Measurements from ENCODE around the gene SPIRE1. TPM values are rescaled to one million over a fixed set of nuclear protein-coding genes. Genes with fewer than 3 reads are reported as not detected.

The SPIRE1 gene
- total RNA-seq, 2 experiments from 2014 or later: 1.3 to 1.7 TPM

- Mint-ChIP-seq H3K9me3 (no peaks in the 10 kb centered on the region), H3K27me3 (ENCODE audit: low read depth) (no peaks in the 10 kb centered on the region), H3K36me3 (ENCODE audit: low read depth) (peaks cover 2% of the 10 kb centered on the region), H3K27ac (no peak overlapping the region), H3K4me1 (ENCODE audit: low read depth) (no peaks in the 10 kb centered on the region), H3K4me3 (no peak overlapping the region)
- intact Hi-C loops (cut with micrococcal nuclease): no loop called here
- CTCF ChIA-PET: interaction anchor here (1.0 kb wide), 1 partner anchor 47 kb away, joined by 3 read pairs; no protein-coding TSS in a partner anchor
- no peak for DNase-seq
Observed at GRCh38 chr18:12438257-12438656, 219.7 kb downstream of the SPIRE1 start.

DNA sequence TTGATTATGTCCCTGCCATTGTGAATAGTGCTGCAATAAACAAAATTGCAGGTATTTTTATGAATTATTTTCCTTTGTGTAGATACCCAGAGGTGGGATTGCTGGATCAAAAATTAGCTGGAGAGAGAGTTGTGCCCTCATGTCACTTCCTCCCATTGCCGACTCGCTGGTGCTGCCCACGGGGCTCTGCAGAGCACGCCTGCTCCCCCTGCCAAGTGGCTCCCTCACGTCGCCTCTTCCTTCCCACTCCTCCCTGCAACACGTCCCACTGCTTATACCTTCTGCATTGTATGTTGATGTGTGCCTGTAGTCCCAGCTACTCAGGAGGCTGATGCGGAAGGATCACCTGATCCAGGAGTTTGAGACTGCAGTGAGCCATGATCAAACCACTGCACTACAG, 222.0 kb downstream of the SPIRE1 start:
- Mint-ChIP-seq H3K9me3 (no peaks in the 10 kb centered on the region), H3K27ac (no peak overlapping the region), H3K27me3 (ENCODE audit: low read depth) (no peaks in the 10 kb centered on the region), H3K4me1 (ENCODE audit: low read depth) (no peaks in the 10 kb centered on the region), H3K4me3 (no peak overlapping the region), H3K36me3 (ENCODE audit: low read depth) (peaks cover 4% of the 10 kb centered on the region)
- DNase-seq: no peak
- CTCF ChIA-PET: no interaction called here
- intact Hi-C loops (cut with micrococcal nuclease): no loop called here

DNA sequence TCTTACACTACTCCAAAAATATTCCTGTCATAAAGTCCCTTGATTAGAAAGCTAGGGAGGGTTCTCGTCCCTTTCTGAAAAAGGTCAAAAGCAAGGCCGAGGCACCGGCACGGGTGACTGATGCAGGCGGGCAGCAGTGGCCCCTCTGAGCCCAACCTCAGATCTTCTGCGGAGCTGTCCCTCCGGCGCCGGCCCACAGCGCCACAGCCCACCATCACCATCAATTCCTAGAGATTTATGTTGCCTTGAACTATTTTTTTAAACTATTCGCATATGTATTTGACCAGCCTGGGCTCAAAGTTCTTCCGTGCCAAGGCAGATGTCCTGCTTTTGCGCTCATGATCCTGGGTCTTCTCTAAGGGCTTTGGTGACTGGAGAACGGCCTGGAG, 223.4 kb downstream of the SPIRE1 start:
- Mint-ChIP-seq H3K36me3 (ENCODE audit: low read depth) (peaks cover 4% of the 10 kb centered on the region), H3K4me3 (no peak overlapping the region), H3K27me3 (ENCODE audit: low read depth) (no peaks in the 10 kb centered on the region), H3K4me1 (ENCODE audit: low read depth) (no peaks in the 10 kb centered on the region), H3K27ac (no peak overlapping the region), H3K9me3 (no peaks in the 10 kb centered on the region)
- CTCF ChIA-PET: no interaction called here
- no peak for DNase-seq
- intact Hi-C loops (cut with micrococcal nuclease): no loop called here

- H3K9me3 Mint-ChIP-seq: no peaks in the 10 kb centered on the region
Observed at GRCh38 chr18:12433829-12434540, 223.9 kb downstream of the SPIRE1 start.

DNA sequence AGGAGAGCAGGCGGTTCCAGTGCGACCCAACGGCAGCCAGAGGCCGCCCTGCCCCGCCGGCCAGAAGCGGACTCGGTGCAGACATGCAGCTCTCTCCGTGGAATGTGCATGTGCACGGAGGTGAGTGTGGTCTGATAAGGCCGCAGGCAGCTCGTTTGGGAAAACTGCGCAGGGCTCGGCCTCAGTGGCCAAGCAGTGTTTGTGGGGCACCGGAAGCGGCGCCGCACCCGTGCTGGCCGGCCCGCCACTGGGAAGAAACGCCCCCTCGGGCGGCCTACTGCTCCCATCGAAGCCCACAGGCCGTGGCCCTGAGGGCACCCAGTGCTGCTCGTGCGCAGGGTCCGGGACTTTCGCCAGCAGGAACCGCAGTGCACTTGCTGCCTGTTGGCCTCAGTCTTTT, 225.0 kb downstream of the SPIRE1 start:
- intact Hi-C loops (cut with micrococcal nuclease): no loop called here
- CTCF ChIA-PET: no interaction called here
- no peaks in the 10 kb centered on the region for H3K27me3 Mint-ChIP-seq (ENCODE audit: low read depth)
- no peaks in the 10 kb centered on the region for H3K4me1 Mint-ChIP-seq (ENCODE audit: low read depth)
- no peak overlapping the region for H3K27ac Mint-ChIP-seq
- DNase-seq: no peak
- H3K9me3 Mint-ChIP-seq: no peaks in the 10 kb centered on the region
- no peak overlapping the region for H3K4me3 Mint-ChIP-seq
- peaks cover 4% of the 10 kb centered on the region for H3K36me3 Mint-ChIP-seq (ENCODE audit: low read depth)

More at GRCh38 chr18:12433829-12434540, 223.9 kb downstream of the SPIRE1 start:
- Mint-ChIP-seq H3K36me3 (ENCODE audit: low read depth) (peaks cover 4% of the 10 kb centered on the region), H3K27me3 (ENCODE audit: low read depth) (no peaks in the 10 kb centered on the region), H3K4me3 (no peak overlapping the region), H3K4me1 (ENCODE audit: low read depth) (no peaks in the 10 kb centered on the region), H3K27ac (no peak overlapping the region)
- no peak for DNase-seq
- intact Hi-C loops (cut with micrococcal nuclease): no loop called here
- CTCF ChIA-PET: no interaction called here

DNA sequence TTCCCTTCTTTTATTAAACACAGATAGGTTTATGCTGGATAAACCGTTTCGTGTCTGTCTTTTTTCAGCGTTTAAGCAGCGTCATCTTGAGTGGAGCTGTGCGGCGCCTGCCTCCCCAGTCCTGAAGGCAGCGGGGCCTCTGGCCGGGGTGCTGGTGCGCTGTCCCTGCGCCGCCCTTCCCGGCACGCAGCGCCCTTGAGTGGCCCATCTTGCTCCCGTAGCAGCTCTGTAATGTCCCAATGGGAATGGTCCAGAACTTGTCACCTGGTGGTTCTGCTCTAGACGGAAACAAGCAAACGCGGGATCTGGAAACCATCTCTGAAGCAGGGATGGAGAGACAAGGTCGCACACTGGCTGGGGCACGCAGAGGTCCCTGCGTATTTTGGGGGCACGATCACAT, 225.7 kb downstream of the SPIRE1 start:
- Mint-ChIP-seq H3K9me3 (no peaks in the 10 kb centered on the region), H3K4me3 (no peak overlapping the region), H3K4me1 (ENCODE audit: low read depth) (no peaks in the 10 kb centered on the region), H3K27ac (no peak overlapping the region), H3K27me3 (ENCODE audit: low read depth) (no peaks in the 10 kb centered on the region), H3K36me3 (ENCODE audit: low read depth) (peaks cover 4% of the 10 kb centered on the region)
- CTCF ChIA-PET: no interaction called here
- intact Hi-C loops (cut with micrococcal nuclease): no loop called here
- no peak for DNase-seq

DNA sequence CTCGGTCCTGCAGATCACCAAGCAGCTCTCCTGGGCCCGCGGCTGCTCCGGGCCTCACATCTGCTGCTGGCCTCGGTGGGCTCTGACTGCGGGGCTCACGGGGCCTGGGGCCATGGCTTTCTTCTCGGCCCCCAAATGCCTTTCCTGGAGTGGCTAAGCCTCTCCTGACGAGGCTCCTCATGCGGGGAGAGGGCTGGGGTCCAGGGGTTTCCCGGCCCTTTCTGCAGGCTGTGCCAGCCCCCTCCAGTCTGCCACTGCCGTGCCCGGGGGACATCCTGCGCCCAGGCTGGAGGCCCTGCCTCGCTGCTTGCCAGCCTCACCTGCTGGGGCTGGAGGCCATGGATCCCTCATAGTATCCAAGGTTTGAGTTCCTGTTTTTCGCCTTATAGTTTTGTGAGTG, 226.3 kb downstream of the SPIRE1 start:
- intact Hi-C loops (cut with micrococcal nuclease): no loop called here
- no peak overlapping the region for H3K4me3 Mint-ChIP-seq
- H3K36me3 Mint-ChIP-seq (ENCODE audit: low read depth): peaks cover 4% of the 10 kb centered on the region
- H3K4me1 Mint-ChIP-seq (ENCODE audit: low read depth): no peaks in the 10 kb centered on the region
- no peak for DNase-seq
- CTCF ChIA-PET: no interaction called here
- H3K27ac Mint-ChIP-seq: no peak overlapping the region
- H3K9me3 Mint-ChIP-seq: no peaks in the 10 kb centered on the region
- no peaks in the 10 kb centered on the region for H3K27me3 Mint-ChIP-seq (ENCODE audit: low read depth)

DNA sequence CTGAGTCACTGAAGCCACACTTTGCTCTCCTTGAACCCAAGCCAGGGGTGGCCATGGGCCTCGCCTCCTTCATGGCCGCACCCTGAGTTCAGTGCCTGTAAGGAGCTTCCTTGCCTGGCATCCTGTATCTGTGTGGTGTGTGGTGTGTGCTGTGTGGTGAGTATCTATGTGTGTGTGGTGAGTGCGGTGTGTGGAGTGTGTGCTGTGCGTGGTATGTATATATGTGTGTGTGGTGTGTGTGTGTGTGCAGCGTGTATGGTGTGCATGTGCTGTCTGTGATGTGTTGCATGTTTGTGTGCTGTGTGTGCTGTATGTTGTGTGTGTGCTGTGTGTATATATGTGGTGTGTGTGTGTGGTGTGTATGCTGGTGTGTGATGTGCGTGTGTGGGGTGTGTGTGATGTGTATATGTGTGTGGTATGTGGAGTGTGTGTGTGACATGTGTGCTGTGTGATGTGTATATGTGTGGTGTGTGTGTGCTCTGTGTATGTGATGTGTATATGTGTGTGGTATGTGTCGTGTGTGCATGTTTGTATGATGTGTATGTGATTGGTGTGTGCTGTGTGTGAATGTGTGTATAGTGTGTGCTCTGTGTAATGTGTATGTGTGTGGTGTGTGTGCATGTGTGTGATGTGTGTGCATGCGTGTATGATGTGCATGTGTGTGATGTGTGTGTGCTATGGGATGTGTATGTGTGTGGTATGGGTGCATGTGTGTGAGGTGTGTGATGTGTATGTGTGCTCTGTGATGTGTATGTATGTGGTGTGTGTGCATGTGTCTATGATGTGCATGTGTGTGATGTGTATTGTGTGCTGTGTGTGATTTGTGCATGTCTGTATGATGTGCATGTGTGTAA, 227.5 kb downstream of the SPIRE1 start:
- Mint-ChIP-seq H3K27ac (no peak overlapping the region), H3K9me3 (no peaks in the 10 kb centered on the region), H3K36me3 (ENCODE audit: low read depth) (peaks cover 4% of the 10 kb centered on the region), H3K4me3 (no peak overlapping the region), H3K4me1 (ENCODE audit: low read depth) (no peaks in the 10 kb centered on the region), H3K27me3 (ENCODE audit: low read depth) (no peaks in the 10 kb centered on the region)
- intact Hi-C loops (cut with micrococcal nuclease): no loop called here
- no peak for DNase-seq
- CTCF ChIA-PET: no interaction called here

GRCh38 chr18:12429556-12429955, 228.4 kb downstream of the SPIRE1 start:
- peaks cover 4% of the 10 kb centered on the region for H3K36me3 Mint-ChIP-seq (ENCODE audit: low read depth)
- H3K4me3 Mint-ChIP-seq: no peak overlapping the region
- intact Hi-C loops (cut with micrococcal nuclease): no loop called here
- H3K27ac Mint-ChIP-seq: no peak overlapping the region
- no peaks in the 10 kb centered on the region for H3K9me3 Mint-ChIP-seq
- H3K4me1 Mint-ChIP-seq (ENCODE audit: low read depth): no peaks in the 10 kb centered on the region
- CTCF ChIA-PET: interaction anchor here (0.5 to 1.3 kb wide), 3 partner anchors 26 to 101 kb away, joined by 3 to 5 read pairs (median 3); no protein-coding TSS in a partner anchor
- no peak for DNase-seq
- no peaks in the 10 kb centered on the region for H3K27me3 Mint-ChIP-seq (ENCODE audit: low read depth)

DNA sequence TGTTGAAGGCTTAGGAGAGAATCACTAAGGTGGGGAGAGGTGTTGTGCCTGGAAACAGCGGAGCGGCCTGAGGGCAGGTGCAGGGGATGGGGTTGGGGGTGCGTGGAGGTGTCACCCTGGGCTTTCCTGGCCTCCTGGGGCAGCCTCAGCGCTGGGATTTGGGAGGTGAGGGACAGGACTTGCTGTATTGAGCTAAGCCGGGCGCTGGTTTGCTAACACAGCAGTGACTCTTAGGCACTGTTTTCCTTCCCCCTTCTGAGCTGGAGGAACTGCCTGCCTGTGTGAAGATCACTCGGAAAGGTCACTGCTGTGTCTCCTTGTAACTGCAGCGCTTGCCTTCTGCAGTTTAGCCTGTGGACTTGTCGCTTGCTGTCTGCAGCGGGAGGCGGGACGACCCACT, 229.0 kb downstream of the SPIRE1 start:
- H3K9me3 Mint-ChIP-seq: no peaks in the 10 kb centered on the region
- no peak for DNase-seq
- intact Hi-C loops (cut with micrococcal nuclease): no loop called here
- no peak overlapping the region for H3K27ac Mint-ChIP-seq
- CTCF ChIA-PET: interaction anchor here (0.5 to 1.3 kb wide), 3 partner anchors 26 to 101 kb away, joined by 3 to 5 read pairs (median 3); no protein-coding TSS in a partner anchor
- H3K4me1 Mint-ChIP-seq (ENCODE audit: low read depth): no peaks in the 10 kb centered on the region
- peaks cover 2% of the 10 kb centered on the region for H3K36me3 Mint-ChIP-seq (ENCODE audit: low read depth)
- H3K27me3 Mint-ChIP-seq (ENCODE audit: low read depth): no peaks in the 10 kb centered on the region
- no peak overlapping the region for H3K4me3 Mint-ChIP-seq

DNA sequence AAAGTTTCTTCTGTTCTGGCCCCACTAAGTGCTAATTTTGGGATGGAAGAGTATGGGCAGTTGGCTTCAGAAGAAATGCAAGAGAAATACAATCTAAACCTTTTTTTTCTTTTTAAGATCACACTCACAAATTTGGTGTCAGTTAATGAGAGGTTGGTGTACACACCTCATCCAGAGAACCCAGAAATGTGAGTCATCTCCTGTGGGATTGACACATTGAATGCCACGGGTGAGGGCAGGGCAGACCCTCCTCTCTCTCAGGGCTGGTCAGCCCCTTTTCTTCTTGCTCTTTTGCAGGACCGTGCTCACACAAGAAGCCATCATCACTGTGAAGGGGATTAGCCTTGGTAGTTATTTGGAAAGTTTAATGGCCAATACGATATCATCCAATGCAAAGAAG, 231.0 kb downstream of the SPIRE1 start:
- peaks cover 3% of the 10 kb centered on the region for H3K36me3 Mint-ChIP-seq (ENCODE audit: low read depth)
- no peak for DNase-seq
- no peaks in the 10 kb centered on the region for H3K4me1 Mint-ChIP-seq (ENCODE audit: low read depth)
- H3K27me3 Mint-ChIP-seq (ENCODE audit: low read depth): no peaks in the 10 kb centered on the region
- H3K27ac Mint-ChIP-seq: peak overlapping the region; percentile 26
- no peaks in the 10 kb centered on the region for H3K9me3 Mint-ChIP-seq
- CTCF ChIA-PET: interaction anchor here (0.6 to 0.7 kb wide), 3 partner anchors 26 to 1286 kb away, joined by 3 read pairs; no protein-coding TSS in a partner anchor
- intact Hi-C loops (cut with micrococcal nuclease): no loop called here
- H3K4me3 Mint-ChIP-seq: no peak overlapping the region

DNA sequence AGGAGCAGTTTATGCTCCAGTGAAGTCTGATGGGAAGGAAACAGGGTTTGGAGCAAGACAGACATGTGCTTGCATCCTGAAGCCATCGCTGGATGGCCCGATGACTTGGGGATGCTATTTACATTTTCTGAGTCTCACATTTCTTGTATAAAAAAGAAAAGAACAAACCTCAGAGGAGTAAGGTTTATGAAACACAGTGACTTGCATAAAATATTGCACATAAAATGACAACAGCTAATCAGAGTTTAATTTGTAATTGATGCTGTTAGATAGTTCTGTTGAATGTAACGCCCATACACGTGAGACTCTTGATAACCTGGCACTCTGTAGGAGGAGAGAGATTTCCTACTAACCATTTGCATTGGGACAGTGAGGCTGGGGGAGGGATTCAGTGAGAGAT, 233.7 kb downstream of the SPIRE1 start:
- intact Hi-C loops (cut with micrococcal nuclease): no loop called here
- H3K27ac Mint-ChIP-seq: no peak overlapping the region

More for the DNA sequence above, 233.7 kb downstream of the SPIRE1 start:
- Mint-ChIP-seq H3K9me3 (no peaks in the 10 kb centered on the region), H3K27me3 (ENCODE audit: low read depth) (peaks cover 4% of the 10 kb centered on the region), H3K4me1 (ENCODE audit: low read depth) (peaks cover 5% of the 10 kb centered on the region), H3K4me3 (no peak overlapping the region), H3K36me3 (ENCODE audit: low read depth) (peaks cover 3% of the 10 kb centered on the region)
- CTCF ChIA-PET: interaction anchor here (0.6 to 2.0 kb wide), 2 partner anchors 32 to 571 kb away, joined by 4 to 5 read pairs; no protein-coding TSS in a partner anchor
- DNase-seq: no peak

Measured in activated naive CD4-positive, alpha-beta T cell treated with anti-CD3 and anti-CD28 coated beads for 36 hours (primary cell).